ENCODE results near the gene AGRP.

GRCh38 chr16:67471758-67472384, 11.5 kb downstream of the AGRP start:
- no peak for TF ChIP-seq POLR2A (IDR thresholded peaks at IDR 0.05)
- no peak for TF ChIP-seq CTCF (IDR thresholded peaks at IDR 0.05)

Measured in Peyer's patch (tissue), 4 donors.